NB4 (cell line): ENCODE results near the gene ABCB1.

Experiments
- CTCF ChIP-seq: IDR thresholded peaks from one replicate; pipeline ENCODE4 v1.5.1; 2012; ENCODE audit warnings: low read depth, low read length
- MAX ChIP-seq: IDR thresholded peaks from 2 replicates; pipeline ENCODE4 v1.6.1; 2011; ENCODE audit warnings: low read depth, low read length
- MYC ChIP-seq: IDR thresholded peaks from 2 replicates; pipeline ENCODE4 v1.6.1; 2011; ENCODE audit warnings: low read depth, low read length
- POLR2A ChIP-seq: IDR thresholded peaks from 2 replicates; pipeline ENCODE4 v1.6.1; 2011; ENCODE audit warnings: mild to moderate bottlenecking; ENCODE audit not compliant: insufficient read length; ENCODE audit errors: extremely low read depth

GRCh38 chr7:87565877-87566276 is 34.8 kb downstream of the ABCB1 start:
- TF ChIP-seq CTCF (no peak), MAX (no peak), POLR2A (no peak), MYC (no peak)
